GM23338 (cell line): ENCODE measurements around the gene ROR1. TPM values are rescaled to one million over a fixed set of nuclear protein-coding genes. Genes with fewer than 3 reads are reported as not detected.

Experiments used
- ATAC-seq: fragments of 200-7000 bp; cut with Tn5 transposase; 3 replicates; pipeline ENCODE4 v1.9.1; 2020
- DNase-seq: peaks from one replicate; pipeline ENCODE4 v3.0.0-alpha.2; 2015; ENCODE audit warnings: low spot score
- H2AFZ ChIP-seq: fragments of 200-600 bp; sonication (generic); 2 replicates; pipeline ENCODE4 v1.8.0; 2016; ENCODE audit warnings: antibody characterized with exemption, mild to moderate bottlenecking, moderate library complexity
- H3F3A ChIP-seq: fragments of 200-600 bp; sonication (generic); replicated peaks from 2 replicates; pipeline ENCODE4 v1.8.0; 2017; ENCODE audit warnings: antibody characterized with exemption, mixed run types, low read depth
- H3K27ac ChIP-seq: fragments of 200-600 bp; sonication (generic); 2 replicates; pipeline ENCODE4 v1.6.1; 2016; ENCODE audit warnings: low read depth
- H3K27me3 ChIP-seq: fragments of 200-600 bp; sonication (generic); 2 replicates; pipeline ENCODE4 v1.8.0; 2016; ENCODE audit warnings: mild to moderate bottlenecking, mixed run types, moderate library complexity; ENCODE audit not compliant: insufficient read depth
- H3K36me3 ChIP-seq: fragments of 200-600 bp; sonication (generic); 2 replicates; pipeline ENCODE4 v1.8.0; 2016; ENCODE audit warnings: mild to moderate bottlenecking; ENCODE audit not compliant: insufficient read depth
- H3K4me1 ChIP-seq: fragments of 200-600 bp; sonication (generic); 2 replicates; pipeline ENCODE4 v1.8.0; 2016; ENCODE audit warnings: mild to moderate bottlenecking, moderate library complexity; ENCODE audit not compliant: insufficient read depth
- H3K4me2 ChIP-seq: fragments of 200-600 bp; sonication (generic); 2 replicates; pipeline ENCODE4 v1.7.1; 2017; ENCODE audit warnings: mixed run types
- H3K4me3 ChIP-seq: fragments of 200-600 bp; sonication (generic); 2 replicates; pipeline ENCODE4 v1.6.1; 2016; ENCODE audit warnings: mixed run types
- H3K79me2 ChIP-seq: fragments of 200-600 bp; sonication (generic); replicated peaks from 2 replicates; pipeline ENCODE4 v1.8.0; 2017; ENCODE audit warnings: mild to moderate bottlenecking; ENCODE audit not compliant: insufficient read depth
- H3K9me2 ChIP-seq: fragments of 200-600 bp; sonication (generic); 2 replicates; pipeline ENCODE4 v1.8.0; 2017; ENCODE audit not compliant: insufficient read depth
- H4K20me1 ChIP-seq: fragments of 200-600 bp; sonication (generic); replicated peaks from 2 replicates; pipeline ENCODE4 v1.8.0; 2017; ENCODE audit warnings: mild to moderate bottlenecking; ENCODE audit not compliant: insufficient read depth
- H3K27ac Mint-ChIP-seq: 2 replicates; pipeline ENCODE4 v1.8.0; 2020; ENCODE audit warnings: inconsistent platforms, mild to moderate bottlenecking, moderate library complexity, mixed read lengths
- H3K27me3 Mint-ChIP-seq: 3 replicates; pipeline ENCODE4 v1.8.0; 2022; ENCODE audit warnings: low read depth, mild to moderate bottlenecking, moderate library complexity, mixed read lengths, inconsistent platforms; ENCODE audit not compliant: insufficient read depth, poor library complexity
- H3K36me3 Mint-ChIP-seq: 3 replicates; pipeline ENCODE4 v1.8.0; 2021; ENCODE audit warnings: low read depth, mild to moderate bottlenecking, inconsistent platforms, moderate library complexity, mixed read lengths
- H3K4me1 Mint-ChIP-seq: 3 replicates; pipeline ENCODE4 v1.8.0; 2020; ENCODE audit warnings: mild to moderate bottlenecking, inconsistent platforms, mixed read lengths
- H3K4me3 Mint-ChIP-seq: 3 replicates; pipeline ENCODE4 v1.8.0; 2021; ENCODE audit warnings: moderate library complexity, mild to moderate bottlenecking, inconsistent platforms, mixed read lengths
- H3K9me3 Mint-ChIP-seq: 3 replicates; pipeline ENCODE4 v1.8.0; 2020; ENCODE audit warnings: moderate library complexity, mild to moderate bottlenecking, inconsistent platforms, mixed read lengths
- CREB1 ChIP-seq: fragments of 250-450 bp; sonication (Bioruptor Pico); IDR thresholded peaks from 2 replicates; pipeline ENCODE4 v1.5.0; 2020; ENCODE audit warnings: low read depth, mild to moderate bottlenecking, moderate library complexity
- EZH2 ChIP-seq: fragments of 200-600 bp; sonication (generic); IDR thresholded peaks from one replicate; pipeline ENCODE4 v1.8.0; 2017; ENCODE audit warnings: antibody characterized with exemption, mild to moderate bottlenecking, low read depth; ENCODE audit not compliant: unreplicated experiment
- EZH2phosphoT487 ChIP-seq: fragments of 200-600 bp; sonication (generic); IDR thresholded peaks from one replicate; pipeline ENCODE4 v1.8.1; 2018; ENCODE audit warnings: antibody characterized with exemption; ENCODE audit not compliant: unreplicated experiment
- JUNB ChIP-seq: IDR thresholded peaks from one replicate; pipeline ENCODE4 v1.6.1; 2016; ENCODE audit warnings: antibody characterized with exemption; ENCODE audit not compliant: unreplicated experiment
- NANOG ChIP-seq: IDR thresholded peaks from 2 replicates; pipeline ENCODE4 v1.6.1; 2016; ENCODE audit warnings: antibody characterized with exemption, borderline replicate concordance
- POLR2AphosphoS5 ChIP-seq: IDR thresholded peaks from 2 replicates; pipeline ENCODE4 v1.6.1; 2016; ENCODE audit warnings: antibody characterized with exemption, low read depth
- STAT1 ChIP-seq: IDR thresholded peaks from one replicate; pipeline ENCODE4 v1.6.1; 2016; ENCODE audit warnings: antibody characterized with exemption; ENCODE audit not compliant: unreplicated experiment
- ZNF114 ChIP-seq: fragments of 250-450 bp; sonication (Bioruptor Pico); IDR thresholded peaks from 2 replicates; pipeline ENCODE4 v1.5.0; 2020; ENCODE audit warnings: mild to moderate bottlenecking, moderate library complexity
- ZNF331 ChIP-seq: fragments of 250-450 bp; sonication (Bioruptor Pico); IDR thresholded peaks from 2 replicates; pipeline ENCODE4 v1.5.0; 2020; ENCODE audit warnings: low read depth, mild to moderate bottlenecking, moderate library complexity
- polyA plus RNA-seq: library from polyadenylated mRNA; unstranded; fragments of >200 nt; fragmentation: Nextera tagmentation; extraction: Ambion mirVana; gene quantifications from 2 replicates; pipeline ENCODE4 v1.2.1, GENCODE V29; 2016
- total RNA-seq: library from RNA; depleted of rRNA; stranded (reverse); fragments of >200 nt; shearing (Covaris generic); gene quantifications from 2 replicates; pipeline ENCODE4 v1.2.3, GENCODE V29; 2014
- TF ChIP-seq, protein P1 (sequence below): fragments of 250-450 bp; sonication (Bioruptor Pico); IDR thresholded peaks from 2 replicates; pipeline ENCODE4 v1.5.0; 2020; ENCODE audit warnings: mild to moderate bottlenecking, moderate library complexity
- TF ChIP-seq, protein P2 (sequence below): IDR thresholded peaks from one replicate; pipeline ENCODE4 v1.6.1; 2018; ENCODE audit warnings: antibody characterized with exemption; ENCODE audit not compliant: unreplicated experiment
- TF ChIP-seq, protein P3 (sequence below): IDR thresholded peaks from 2 replicates; pipeline ENCODE4 v1.6.1; 2016; ENCODE audit warnings: antibody characterized with exemption
- TF ChIP-seq, protein P4 (sequence below), 2 experiments: fragments of 200-600 bp in 1 of 2; sonication (generic) in 1 of 2; conservative IDR thresholded peaks; 2 replicates each; pipeline versions ENCODE4 v1.5.1 to v1.6.1; 2016 to 2017; ENCODE audit warnings: antibody characterized with exemption in 2 of 2, low read depth in 2 of 2, mild to moderate bottlenecking in 2 of 2, moderate library complexity in 1 of 2

The ROR1 gene
- total and polyA plus RNA-seq, 2 experiments from 2014 or later = 59.7 to 96.0 TPM

DNA sequence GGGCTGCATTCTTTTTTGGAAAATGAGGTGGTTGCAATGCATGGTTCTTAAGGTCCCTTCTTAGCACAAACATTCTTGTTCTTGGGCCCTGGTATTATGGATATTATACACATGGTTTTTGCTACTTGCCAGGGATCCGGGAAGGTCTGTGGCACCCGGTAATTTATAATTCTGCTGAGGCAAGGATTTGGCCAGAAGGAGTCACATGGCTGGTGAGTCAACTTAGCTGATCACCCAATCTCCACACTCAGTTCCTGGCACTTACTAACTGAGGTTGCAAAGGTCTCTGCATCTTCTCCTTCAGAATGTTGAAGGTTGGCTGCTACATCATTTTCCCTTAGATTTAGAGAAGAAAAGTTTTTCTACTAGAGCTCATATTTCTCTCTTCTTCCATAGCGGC lies 112.5 kb downstream of the ROR1 start:
- DNase-seq = no peak
- 0 out of 2 replicates have a peak overlapping the region, but pooled peaks have one; percentile 24 for H3K4me2 ChIP-seq
- H3K27me3 ChIP-seq = no peaks in the 10 kb centered on the region
- peaks cover 10% of the 10 kb centered on the region for H3K36me3 Mint-ChIP-seq
- H3K4me3 Mint-ChIP-seq = no peak overlapping the region
- H3K4me3 ChIP-seq = no peak overlapping the region
- peaks cover 21% of the 10 kb centered on the region for H3K9me2 ChIP-seq
- H3K4me1 ChIP-seq = peaks cover 36% of the 10 kb centered on the region
- no peak overlapping the region for H2AFZ ChIP-seq
- peaks cover 69% of the 10 kb centered on the region for H3K4me1 Mint-ChIP-seq
- peaks cover 1% of the 10 kb centered on the region for H3K27me3 Mint-ChIP-seq
- no peak overlapping the region for H3K27ac Mint-ChIP-seq
- TF ChIP-seq ZNF114 (CRISPR knock-in tag) (no peak), NANOG (no peak), CREB1 (CRISPR knock-in tag) (no peak), JUNB (no peak), ZNF331 (no peak), EZH2 (no peak), STAT1 (no peak), EZH2phosphoT487 (no peak), POLR2AphosphoS5 (no peak)
- TF ChIP-seq, protein P1, sequence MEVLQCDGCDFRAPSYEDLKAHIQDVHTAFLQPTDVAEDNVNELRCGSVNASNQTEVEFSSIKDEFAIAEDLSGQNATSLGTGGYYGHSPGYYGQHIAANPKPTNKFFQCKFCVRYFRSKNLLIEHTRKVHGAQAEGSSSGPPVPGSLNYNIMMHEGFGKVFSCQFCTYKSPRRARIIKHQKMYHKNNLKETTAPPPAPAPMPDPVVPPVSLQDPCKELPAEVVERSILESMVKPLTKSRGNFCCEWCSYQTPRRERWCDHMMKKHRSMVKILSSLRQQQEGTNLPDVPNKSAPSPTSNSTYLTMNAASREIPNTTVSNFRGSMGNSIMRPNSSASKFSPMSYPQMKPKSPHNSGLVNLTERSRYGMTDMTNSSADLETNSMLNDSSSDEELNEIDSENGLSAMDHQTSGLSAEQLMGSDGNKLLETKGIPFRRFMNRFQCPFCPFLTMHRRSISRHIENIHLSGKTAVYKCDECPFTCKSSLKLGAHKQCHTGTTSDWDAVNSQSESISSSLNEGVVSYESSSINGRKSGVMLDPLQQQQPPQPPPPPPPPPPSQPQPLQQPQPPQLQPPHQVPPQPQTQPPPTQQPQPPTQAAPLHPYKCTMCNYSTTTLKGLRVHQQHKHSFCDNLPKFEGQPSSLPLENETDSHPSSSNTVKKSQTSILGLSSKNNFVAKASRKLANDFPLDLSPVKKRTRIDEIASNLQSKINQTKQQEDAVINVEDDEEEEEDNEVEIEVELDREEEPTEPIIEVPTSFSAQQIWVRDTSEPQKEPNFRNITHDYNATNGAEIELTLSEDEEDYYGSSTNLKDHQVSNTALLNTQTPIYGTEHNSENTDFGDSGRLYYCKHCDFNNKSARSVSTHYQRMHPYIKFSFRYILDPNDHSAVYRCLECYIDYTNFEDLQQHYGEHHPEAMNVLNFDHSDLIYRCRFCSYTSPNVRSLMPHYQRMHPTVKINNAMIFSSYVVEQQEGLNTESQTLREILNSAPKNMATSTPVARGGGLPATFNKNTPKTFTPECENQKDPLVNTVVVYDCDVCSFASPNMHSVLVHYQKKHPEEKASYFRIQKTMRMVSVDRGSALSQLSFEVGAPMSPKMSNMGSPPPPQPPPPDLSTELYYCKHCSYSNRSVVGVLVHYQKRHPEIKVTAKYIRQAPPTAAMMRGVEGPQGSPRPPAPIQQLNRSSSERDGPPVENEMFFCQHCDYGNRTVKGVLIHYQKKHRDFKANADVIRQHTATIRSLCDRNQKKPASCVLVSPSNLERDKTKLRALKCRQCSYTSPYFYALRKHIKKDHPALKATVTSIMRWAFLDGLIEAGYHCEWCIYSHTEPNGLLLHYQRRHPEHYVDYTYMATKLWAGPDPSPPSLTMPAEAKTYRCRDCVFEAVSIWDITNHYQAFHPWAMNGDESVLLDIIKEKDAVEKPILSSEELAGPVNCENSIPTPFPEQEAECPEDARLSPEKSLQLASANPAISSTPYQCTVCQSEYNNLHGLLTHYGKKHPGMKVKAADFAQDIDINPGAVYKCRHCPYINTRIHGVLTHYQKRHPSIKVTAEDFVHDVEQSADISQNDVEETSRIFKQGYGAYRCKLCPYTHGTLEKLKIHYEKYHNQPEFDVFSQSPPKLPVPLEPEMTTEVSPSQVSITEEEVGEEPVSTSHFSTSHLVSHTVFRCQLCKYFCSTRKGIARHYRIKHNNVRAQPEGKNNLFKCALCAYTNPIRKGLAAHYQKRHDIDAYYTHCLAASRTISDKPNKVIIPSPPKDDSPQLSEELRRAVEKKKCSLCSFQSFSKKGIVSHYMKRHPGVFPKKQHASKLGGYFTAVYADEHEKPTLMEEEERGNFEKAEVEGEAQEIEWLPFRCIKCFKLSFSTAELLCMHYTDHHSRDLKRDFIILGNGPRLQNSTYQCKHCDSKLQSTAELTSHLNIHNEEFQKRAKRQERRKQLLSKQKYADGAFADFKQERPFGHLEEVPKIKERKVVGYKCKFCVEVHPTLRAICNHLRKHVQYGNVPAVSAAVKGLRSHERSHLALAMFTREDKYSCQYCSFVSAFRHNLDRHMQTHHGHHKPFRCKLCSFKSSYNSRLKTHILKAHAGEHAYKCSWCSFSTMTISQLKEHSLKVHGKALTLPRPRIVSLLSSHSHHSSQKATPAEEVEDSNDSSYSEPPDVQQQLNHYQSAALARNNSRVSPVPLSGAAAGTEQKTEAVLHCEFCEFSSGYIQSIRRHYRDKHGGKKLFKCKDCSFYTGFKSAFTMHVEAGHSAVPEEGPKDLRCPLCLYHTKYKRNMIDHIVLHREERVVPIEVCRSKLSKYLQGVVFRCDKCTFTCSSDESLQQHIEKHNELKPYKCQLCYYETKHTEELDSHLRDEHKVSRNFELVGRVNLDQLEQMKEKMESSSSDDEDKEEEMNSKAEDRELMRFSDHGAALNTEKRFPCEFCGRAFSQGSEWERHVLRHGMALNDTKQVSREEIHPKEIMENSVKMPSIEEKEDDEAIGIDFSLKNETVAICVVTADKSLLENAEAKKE (CRISPR knock-in tag) = no peak
- TF ChIP-seq, protein P2, sequence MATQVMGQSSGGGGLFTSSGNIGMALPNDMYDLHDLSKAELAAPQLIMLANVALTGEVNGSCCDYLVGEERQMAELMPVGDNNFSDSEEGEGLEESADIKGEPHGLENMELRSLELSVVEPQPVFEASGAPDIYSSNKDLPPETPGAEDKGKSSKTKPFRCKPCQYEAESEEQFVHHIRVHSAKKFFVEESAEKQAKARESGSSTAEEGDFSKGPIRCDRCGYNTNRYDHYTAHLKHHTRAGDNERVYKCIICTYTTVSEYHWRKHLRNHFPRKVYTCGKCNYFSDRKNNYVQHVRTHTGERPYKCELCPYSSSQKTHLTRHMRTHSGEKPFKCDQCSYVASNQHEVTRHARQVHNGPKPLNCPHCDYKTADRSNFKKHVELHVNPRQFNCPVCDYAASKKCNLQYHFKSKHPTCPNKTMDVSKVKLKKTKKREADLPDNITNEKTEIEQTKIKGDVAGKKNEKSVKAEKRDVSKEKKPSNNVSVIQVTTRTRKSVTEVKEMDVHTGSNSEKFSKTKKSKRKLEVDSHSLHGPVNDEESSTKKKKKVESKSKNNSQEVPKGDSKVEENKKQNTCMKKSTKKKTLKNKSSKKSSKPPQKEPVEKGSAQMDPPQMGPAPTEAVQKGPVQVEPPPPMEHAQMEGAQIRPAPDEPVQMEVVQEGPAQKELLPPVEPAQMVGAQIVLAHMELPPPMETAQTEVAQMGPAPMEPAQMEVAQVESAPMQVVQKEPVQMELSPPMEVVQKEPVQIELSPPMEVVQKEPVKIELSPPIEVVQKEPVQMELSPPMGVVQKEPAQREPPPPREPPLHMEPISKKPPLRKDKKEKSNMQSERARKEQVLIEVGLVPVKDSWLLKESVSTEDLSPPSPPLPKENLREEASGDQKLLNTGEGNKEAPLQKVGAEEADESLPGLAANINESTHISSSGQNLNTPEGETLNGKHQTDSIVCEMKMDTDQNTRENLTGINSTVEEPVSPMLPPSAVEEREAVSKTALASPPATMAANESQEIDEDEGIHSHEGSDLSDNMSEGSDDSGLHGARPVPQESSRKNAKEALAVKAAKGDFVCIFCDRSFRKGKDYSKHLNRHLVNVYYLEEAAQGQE = no peak
- TF ChIP-seq, protein P3, sequence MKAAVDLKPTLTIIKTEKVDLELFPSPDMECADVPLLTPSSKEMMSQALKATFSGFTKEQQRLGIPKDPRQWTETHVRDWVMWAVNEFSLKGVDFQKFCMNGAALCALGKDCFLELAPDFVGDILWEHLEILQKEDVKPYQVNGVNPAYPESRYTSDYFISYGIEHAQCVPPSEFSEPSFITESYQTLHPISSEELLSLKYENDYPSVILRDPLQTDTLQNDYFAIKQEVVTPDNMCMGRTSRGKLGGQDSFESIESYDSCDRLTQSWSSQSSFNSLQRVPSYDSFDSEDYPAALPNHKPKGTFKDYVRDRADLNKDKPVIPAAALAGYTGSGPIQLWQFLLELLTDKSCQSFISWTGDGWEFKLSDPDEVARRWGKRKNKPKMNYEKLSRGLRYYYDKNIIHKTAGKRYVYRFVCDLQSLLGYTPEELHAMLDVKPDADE = no peak
- TF ChIP-seq, protein P4, sequence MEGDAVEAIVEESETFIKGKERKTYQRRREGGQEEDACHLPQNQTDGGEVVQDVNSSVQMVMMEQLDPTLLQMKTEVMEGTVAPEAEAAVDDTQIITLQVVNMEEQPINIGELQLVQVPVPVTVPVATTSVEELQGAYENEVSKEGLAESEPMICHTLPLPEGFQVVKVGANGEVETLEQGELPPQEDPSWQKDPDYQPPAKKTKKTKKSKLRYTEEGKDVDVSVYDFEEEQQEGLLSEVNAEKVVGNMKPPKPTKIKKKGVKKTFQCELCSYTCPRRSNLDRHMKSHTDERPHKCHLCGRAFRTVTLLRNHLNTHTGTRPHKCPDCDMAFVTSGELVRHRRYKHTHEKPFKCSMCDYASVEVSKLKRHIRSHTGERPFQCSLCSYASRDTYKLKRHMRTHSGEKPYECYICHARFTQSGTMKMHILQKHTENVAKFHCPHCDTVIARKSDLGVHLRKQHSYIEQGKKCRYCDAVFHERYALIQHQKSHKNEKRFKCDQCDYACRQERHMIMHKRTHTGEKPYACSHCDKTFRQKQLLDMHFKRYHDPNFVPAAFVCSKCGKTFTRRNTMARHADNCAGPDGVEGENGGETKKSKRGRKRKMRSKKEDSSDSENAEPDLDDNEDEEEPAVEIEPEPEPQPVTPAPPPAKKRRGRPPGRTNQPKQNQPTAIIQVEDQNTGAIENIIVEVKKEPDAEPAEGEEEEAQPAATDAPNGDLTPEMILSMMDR (conservative IDR thresholded peaks at IDR 0.05; ENCODE audit: low read depth in 2 of 2) = no peak
- H3F3A ChIP-seq = no peaks in the 10 kb centered on the region
- no peak for ATAC-seq
- no peaks in the 10 kb centered on the region; the same call in 2 of the 3 replicates for H3K9me3 Mint-ChIP-seq
- no peak overlapping the region for H3K27ac ChIP-seq
- no peaks in the 10 kb centered on the region for H3K36me3 ChIP-seq
- peaks cover 100% of the 10 kb centered on the region for H3K79me2 ChIP-seq
- H4K20me1 ChIP-seq = peaks cover 54% of the 10 kb centered on the region
